Measurements from ENCODE around the gene DERA.

Gene DERA

DNA sequence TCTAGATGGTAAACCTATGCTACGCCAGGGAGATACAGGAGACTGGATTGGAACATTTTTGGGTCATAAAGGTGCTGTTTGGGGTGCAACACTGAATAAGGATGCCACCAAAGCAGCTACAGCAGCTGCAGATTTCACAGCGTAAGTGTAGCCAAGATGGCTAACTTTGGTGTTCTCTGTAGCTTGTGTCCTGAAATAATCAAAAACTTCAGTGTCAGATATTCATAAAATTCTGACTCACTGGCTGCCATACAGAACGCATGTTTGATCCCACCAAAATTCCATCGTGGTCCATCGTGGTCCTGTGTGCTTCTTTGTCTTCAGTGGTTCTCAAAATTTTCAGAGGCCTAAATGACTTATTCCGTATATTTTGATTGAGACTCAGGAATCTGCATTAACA is 27.6 kb upstream of the DERA start:
- POLR2A ChIA-PET: interaction anchor here (1.1 kb wide), 1 partner anchor 28 kb away, joined by 4 read pairs; the partner anchor contains the start of gene DERA
- WGBS (ENCODE audit: insufficient coverage): 84% methylated on average over 6 of the region's 6 CpGs
- CTCF ChIA-PET: interaction anchor here (1.0 to 2.7 kb wide), 7 partner anchors 8 to 28 kb away, joined by 3 to 11 read pairs (median 4); no protein-coding TSS in a partner anchor
- Histone ChIP-seq H3K4me1 (ENCODE audit: control extremely low read depth in 1 of 4, control insufficient read depth in 4 of 4, insufficient read depth in 4 of 4, low read length in 3 of 4) (peaks cover 7 to 27% (median 15%) of the 10 kb centered on the region in 4 experiments), H3K9me3 (ENCODE audit: control extremely low read depth in 1 of 5, control insufficient read depth in 4 of 5, insufficient read depth in 2 of 5, low read depth in 1 of 5, low read length in 4 of 5) (no peaks in the 10 kb centered on the region), H3K4me3 (ENCODE audit: control insufficient read depth in 1 of 7, extremely low read depth in 1 of 7, insufficient read depth in 4 of 7, low read depth in 2 of 7, low read length in 6 of 7) (peak overlapping the region in 6 of 7 experiments; percentile 80 to 98 (median 91)), H3K27ac (ENCODE audit: insufficient read depth in 1 of 2, low read depth in 1 of 2, low read length in 2 of 2, poor library complexity in 1 of 2, severe bottlenecking in 2 of 2) (peak overlapping the region; percentile 95 to 98), H3K27me3 (replicated peaks in 2 of 5; ENCODE audit: control insufficient read depth in 4 of 5, insufficient read depth in 5 of 5, low read length in 4 of 5) (no peaks in the 10 kb centered on the region), H3K36me3 (ENCODE audit: control insufficient read depth in 4 of 4, insufficient read depth in 4 of 4, low read length in 3 of 4) (peaks cover 6 to 18% (median 12%) of the 10 kb centered on the region in 4 experiments)
- DNase-seq: no peak

GRCh38 chr12:15886372-15887042 is 24.6 kb upstream of the DERA start:
- peaks cover 7 to 23% (median 14%) of the 10 kb centered on the region in 4 experiments for H3K4me1 ChIP-seq (ENCODE audit: control extremely low read depth in 1 of 4, control insufficient read depth in 4 of 4, insufficient read depth in 4 of 4, low read length in 3 of 4)
- 100% methylated on average over 3 of the region's 7 CpGs for WGBS (ENCODE audit: insufficient coverage)
- no peak overlapping the region for H3K27ac ChIP-seq (ENCODE audit: insufficient read depth in 1 of 2, low read depth in 1 of 2, low read length in 2 of 2, poor library complexity in 1 of 2, severe bottlenecking in 2 of 2)
- POLR2A ChIA-PET: no interaction called here
- no peaks in the 10 kb centered on the region for H3K27me3 ChIP-seq (replicated peaks in 2 of 5; ENCODE audit: control insufficient read depth in 4 of 5, insufficient read depth in 5 of 5, low read length in 4 of 5)
- H3K4me3 ChIP-seq (ENCODE audit: control insufficient read depth in 1 of 7, extremely low read depth in 1 of 7, insufficient read depth in 4 of 7, low read depth in 2 of 7, low read length in 6 of 7): no peak overlapping the region
- peaks cover 13 to 25% (median 20%) of the 10 kb centered on the region in 4 experiments for H3K36me3 ChIP-seq (ENCODE audit: control insufficient read depth in 4 of 4, insufficient read depth in 4 of 4, low read length in 3 of 4)
- no peaks in the 10 kb centered on the region for H3K9me3 ChIP-seq (ENCODE audit: control extremely low read depth in 1 of 5, control insufficient read depth in 4 of 5, insufficient read depth in 2 of 5, low read depth in 1 of 5, low read length in 4 of 5)
- no peak for DNase-seq
- CTCF ChIA-PET: no interaction called here

DNA sequence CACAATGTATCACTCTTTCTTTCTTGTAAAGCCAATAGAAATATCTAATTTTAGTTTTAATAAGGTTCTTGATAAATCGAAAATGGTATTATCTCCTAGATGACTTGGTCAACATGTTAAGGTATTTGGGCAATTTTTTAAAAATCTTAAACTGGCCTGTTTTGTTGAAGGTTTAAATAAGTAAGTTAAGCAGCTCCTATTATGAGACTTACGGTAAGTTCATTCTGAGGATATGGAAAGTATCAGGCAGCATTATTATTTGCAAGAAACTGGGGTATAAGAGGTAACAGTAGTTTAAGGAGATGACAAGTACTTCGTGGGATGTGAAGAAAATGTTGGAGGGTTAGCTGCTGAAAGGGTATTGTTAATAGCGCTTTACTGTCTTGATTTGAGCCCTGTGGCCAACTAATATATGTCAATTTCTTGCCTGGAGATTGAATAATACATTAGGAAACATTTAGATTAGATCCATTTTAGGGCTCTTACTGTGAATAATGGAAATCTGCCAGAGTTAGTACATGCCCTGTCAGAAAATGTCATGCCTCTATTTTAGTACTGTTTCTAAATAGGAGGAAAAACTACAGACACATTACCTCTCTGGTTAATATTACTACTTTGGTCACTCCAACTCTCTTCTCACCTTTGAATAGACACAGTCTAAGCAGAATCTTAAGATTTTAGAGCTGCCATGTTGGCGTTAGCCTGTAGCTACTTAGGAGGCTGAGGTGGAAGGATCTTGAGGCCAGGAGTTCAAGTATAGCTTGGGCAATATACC is 23.9 kb upstream of the DERA start:
- H3K36me3 ChIP-seq (ENCODE audit: control insufficient read depth in 4 of 4, insufficient read depth in 4 of 4, low read length in 3 of 4): peaks cover 13 to 29% (median 23%) of the 10 kb centered on the region in 4 experiments
- H3K27ac ChIP-seq (ENCODE audit: insufficient read depth in 1 of 2, low read depth in 1 of 2, low read length in 2 of 2, poor library complexity in 1 of 2, severe bottlenecking in 2 of 2): no peak overlapping the region
- H3K27me3 ChIP-seq (replicated peaks in 2 of 5; ENCODE audit: control insufficient read depth in 4 of 5, insufficient read depth in 5 of 5, low read length in 4 of 5): no peaks in the 10 kb centered on the region
- POLR2A ChIA-PET: no interaction called here
- 100% methylated on average over 4 of the region's 5 CpGs for WGBS (ENCODE audit: insufficient coverage)
- H3K4me1 ChIP-seq (ENCODE audit: control extremely low read depth in 1 of 4, control insufficient read depth in 4 of 4, insufficient read depth in 4 of 4, low read length in 3 of 4): peaks cover 7 to 18% (median 12%) of the 10 kb centered on the region in 4 experiments
- CTCF ChIA-PET: interaction anchor here (1.0 to 3.9 kb wide), 4 partner anchors 11 to 30 kb away, joined by 3 to 23 read pairs (median 6); no protein-coding TSS in a partner anchor
- H3K4me3 ChIP-seq (ENCODE audit: control insufficient read depth in 1 of 7, extremely low read depth in 1 of 7, insufficient read depth in 4 of 7, low read depth in 2 of 7, low read length in 6 of 7): no peak overlapping the region
- no peaks in the 10 kb centered on the region for H3K9me3 ChIP-seq (ENCODE audit: control extremely low read depth in 1 of 5, control insufficient read depth in 4 of 5, insufficient read depth in 2 of 5, low read depth in 1 of 5, low read length in 4 of 5)
- DNase-seq: no peak

DNA sequence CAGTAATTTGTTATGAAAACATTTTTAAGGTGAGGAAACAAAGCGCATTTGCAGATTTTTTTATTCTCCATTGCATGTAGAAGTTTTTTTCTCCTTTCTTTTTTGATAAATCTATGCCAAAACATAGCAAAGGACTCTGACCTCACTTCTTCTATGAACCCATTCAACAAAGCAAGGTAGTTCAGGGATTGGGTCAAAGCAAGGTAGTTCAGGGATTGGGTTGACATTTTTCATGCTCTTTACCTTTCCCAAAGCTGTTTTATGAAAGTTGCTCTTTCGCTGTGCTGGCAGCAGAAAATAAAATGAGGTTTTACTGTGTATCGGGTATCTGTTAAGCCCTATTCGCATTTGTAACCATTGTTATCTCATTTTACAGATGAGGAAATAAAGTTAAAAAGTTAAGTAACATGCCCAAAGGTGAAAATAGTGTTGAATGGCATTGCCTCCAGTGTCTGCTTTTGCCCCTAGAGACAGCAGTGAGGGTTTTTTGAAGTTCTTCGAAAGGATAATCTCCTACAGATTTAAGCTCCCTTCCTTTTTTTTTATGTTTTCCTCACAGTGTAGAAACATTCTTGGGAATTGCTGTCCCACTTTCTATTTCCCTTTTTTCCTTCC is 18.4 kb upstream of the DERA start:
- POLR2A ChIA-PET: interaction anchor here (1.0 kb wide), 1 partner anchor 10 kb away, joined by 3 read pairs; no protein-coding TSS in a partner anchor
- peaks cover 21 to 46% (median 31%) of the 10 kb centered on the region in 4 experiments for H3K36me3 ChIP-seq (ENCODE audit: control insufficient read depth in 4 of 4, insufficient read depth in 4 of 4, low read length in 3 of 4)
- WGBS (ENCODE audit: insufficient coverage): 94% methylated on average over 3 of the region's 5 CpGs

DNA sequence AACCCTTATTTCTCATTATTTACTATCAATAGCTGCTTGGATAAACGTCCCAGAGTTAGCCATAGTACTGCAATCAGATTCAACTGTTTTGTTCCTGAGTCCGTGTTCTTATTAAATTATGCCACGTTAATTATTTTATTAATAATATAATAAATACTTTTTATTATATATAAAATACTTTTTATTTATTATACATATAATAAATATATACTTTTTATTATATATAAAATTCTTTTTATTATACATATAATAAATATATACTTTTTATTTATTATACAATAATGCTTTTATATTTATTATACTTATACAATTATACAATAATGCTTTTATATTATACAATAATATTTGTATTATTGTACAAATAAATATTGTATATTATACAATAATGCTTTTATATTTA is 17.9 kb upstream of the DERA start:
- Histone ChIP-seq H3K36me3 (ENCODE audit: control insufficient read depth in 4 of 4, insufficient read depth in 4 of 4, low read length in 3 of 4) (peaks cover 21 to 49% (median 32%) of the 10 kb centered on the region in 4 experiments), H3K27ac (ENCODE audit: insufficient read depth in 1 of 2, low read depth in 1 of 2, low read length in 2 of 2, poor library complexity in 1 of 2, severe bottlenecking in 2 of 2) (no peak overlapping the region), H3K27me3 (replicated peaks in 2 of 5; ENCODE audit: control insufficient read depth in 4 of 5, insufficient read depth in 5 of 5, low read length in 4 of 5) (no peaks in the 10 kb centered on the region), H3K4me1 (ENCODE audit: control extremely low read depth in 1 of 4, control insufficient read depth in 4 of 4, insufficient read depth in 4 of 4, low read length in 3 of 4) (no peaks in the 10 kb centered on the region), H3K9me3 (ENCODE audit: control extremely low read depth in 1 of 5, control insufficient read depth in 4 of 5, insufficient read depth in 2 of 5, low read depth in 1 of 5, low read length in 4 of 5) (no peaks in the 10 kb centered on the region), H3K4me3 (ENCODE audit: control insufficient read depth in 1 of 7, extremely low read depth in 1 of 7, insufficient read depth in 4 of 7, low read depth in 2 of 7, low read length in 6 of 7) (no peak overlapping the region)
- DNase-seq: no peak
- ChIA-PET CTCF (interaction anchor here (1.7 kb wide), 1 partner anchor 19 kb away, joined by 4 read pairs; no protein-coding TSS in a partner anchor), POLR2A (interaction anchor here (1.0 kb wide), 1 partner anchor 10 kb away, joined by 3 read pairs; no protein-coding TSS in a partner anchor)
- WGBS (ENCODE audit: insufficient coverage): no CpG with 5 or more reads among the region's 3 CpGs

More for the DNA sequence above, 18.4 kb upstream of the DERA start:
- Histone ChIP-seq H3K9me3 (ENCODE audit: control extremely low read depth in 1 of 5, control insufficient read depth in 4 of 5, insufficient read depth in 2 of 5, low read depth in 1 of 5, low read length in 4 of 5) (no peaks in the 10 kb centered on the region), H3K4me1 (ENCODE audit: control extremely low read depth in 1 of 4, control insufficient read depth in 4 of 4, insufficient read depth in 4 of 4, low read length in 3 of 4) (no peaks in the 10 kb centered on the region), H3K27ac (ENCODE audit: insufficient read depth in 1 of 2, low read depth in 1 of 2, low read length in 2 of 2, poor library complexity in 1 of 2, severe bottlenecking in 2 of 2) (no peak overlapping the region), H3K4me3 (ENCODE audit: control insufficient read depth in 1 of 7, extremely low read depth in 1 of 7, insufficient read depth in 4 of 7, low read depth in 2 of 7, low read length in 6 of 7) (no peak overlapping the region), H3K27me3 (replicated peaks in 2 of 5; ENCODE audit: control insufficient read depth in 4 of 5, insufficient read depth in 5 of 5, low read length in 4 of 5) (no peaks in the 10 kb centered on the region)
- CTCF ChIA-PET: no interaction called here
- no peak for DNase-seq

GRCh38 chr12:15896867-15897266 is 14.3 kb upstream of the DERA start:
- no peak for DNase-seq
- ChIA-PET CTCF (interaction anchor here (1.1 to 4.9 kb wide), 5 partner anchors 8 to 120 kb away, joined by 3 to 25 read pairs (median 9); partner anchors contain the start of gene DERA), POLR2A (no interaction called here)
- no peak overlapping the region for H3K4me3 ChIP-seq (ENCODE audit: control insufficient read depth in 1 of 7, extremely low read depth in 1 of 7, insufficient read depth in 4 of 7, low read depth in 2 of 7, low read length in 6 of 7)
- no CpG with 5 or more reads among the region's 1 CpG for WGBS (ENCODE audit: insufficient coverage)
- no peaks in the 10 kb centered on the region for H3K4me1 ChIP-seq (ENCODE audit: control extremely low read depth in 1 of 4, control insufficient read depth in 4 of 4, insufficient read depth in 4 of 4, low read length in 3 of 4)
- H3K9me3 ChIP-seq (ENCODE audit: control extremely low read depth in 1 of 5, control insufficient read depth in 4 of 5, insufficient read depth in 2 of 5, low read depth in 1 of 5, low read length in 4 of 5): no peaks in the 10 kb centered on the region
- H3K27me3 ChIP-seq (replicated peaks in 2 of 5; ENCODE audit: control insufficient read depth in 4 of 5, insufficient read depth in 5 of 5, low read length in 4 of 5): no peaks in the 10 kb centered on the region
- H3K36me3 ChIP-seq (ENCODE audit: control insufficient read depth in 4 of 4, insufficient read depth in 4 of 4, low read length in 3 of 4): peaks cover 21 to 58% (median 38%) of the 10 kb centered on the region in 4 experiments
- H3K27ac ChIP-seq (ENCODE audit: insufficient read depth in 1 of 2, low read depth in 1 of 2, low read length in 2 of 2, poor library complexity in 1 of 2, severe bottlenecking in 2 of 2): no peak overlapping the region

Measured in common myeloid progenitor, CD34-positive (primary cell).